Measurements from ENCODE around the gene C2CD4C.

DNA sequence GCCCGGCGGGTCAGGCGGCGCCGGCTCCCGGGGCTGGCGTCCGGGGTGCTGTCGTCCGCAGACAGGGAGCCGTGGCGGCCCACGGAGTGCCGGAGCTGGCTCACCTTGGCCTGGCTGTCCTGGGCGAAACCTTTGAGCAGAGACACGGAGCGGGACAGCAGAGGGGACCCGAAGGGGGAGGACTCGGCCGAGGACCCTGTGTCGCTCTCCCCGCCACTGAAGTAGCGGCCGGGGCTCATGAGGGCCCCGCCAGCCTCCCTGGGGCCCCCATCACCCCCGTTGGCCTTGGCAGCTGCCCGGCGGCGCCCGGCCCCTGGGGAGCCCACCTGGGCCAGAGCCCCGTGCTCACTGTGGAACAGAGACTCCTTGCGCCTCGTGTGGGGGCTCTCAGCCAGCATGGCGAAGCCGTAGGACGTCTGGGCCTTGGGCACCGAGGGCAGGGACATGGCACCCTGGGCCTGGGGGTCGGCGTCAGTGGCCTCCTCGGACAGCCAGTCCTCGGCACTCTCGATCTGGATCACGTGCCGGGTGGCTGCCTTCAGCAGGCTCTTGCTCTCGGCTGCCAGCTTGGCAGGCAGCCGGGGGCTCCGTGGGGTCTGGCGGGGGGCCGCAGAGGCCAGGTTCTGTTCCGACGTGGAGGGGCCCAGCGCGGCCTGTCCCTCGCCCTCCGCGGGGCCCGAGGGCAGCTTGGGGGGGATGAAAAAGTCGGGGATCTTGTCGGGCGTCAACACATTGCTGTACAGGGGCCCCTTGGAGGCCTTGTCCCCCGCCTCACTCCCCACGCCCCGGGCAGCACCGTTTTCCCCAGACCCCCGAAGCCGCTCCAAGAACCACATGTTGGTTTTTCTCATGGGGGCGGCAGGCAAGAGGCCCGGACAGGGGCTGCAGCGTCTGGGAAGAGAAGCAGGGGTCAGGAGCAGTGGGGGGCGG is 1.2 kb downstream of the C2CD4C start:
- TF ChIP-seq, protein P1, sequence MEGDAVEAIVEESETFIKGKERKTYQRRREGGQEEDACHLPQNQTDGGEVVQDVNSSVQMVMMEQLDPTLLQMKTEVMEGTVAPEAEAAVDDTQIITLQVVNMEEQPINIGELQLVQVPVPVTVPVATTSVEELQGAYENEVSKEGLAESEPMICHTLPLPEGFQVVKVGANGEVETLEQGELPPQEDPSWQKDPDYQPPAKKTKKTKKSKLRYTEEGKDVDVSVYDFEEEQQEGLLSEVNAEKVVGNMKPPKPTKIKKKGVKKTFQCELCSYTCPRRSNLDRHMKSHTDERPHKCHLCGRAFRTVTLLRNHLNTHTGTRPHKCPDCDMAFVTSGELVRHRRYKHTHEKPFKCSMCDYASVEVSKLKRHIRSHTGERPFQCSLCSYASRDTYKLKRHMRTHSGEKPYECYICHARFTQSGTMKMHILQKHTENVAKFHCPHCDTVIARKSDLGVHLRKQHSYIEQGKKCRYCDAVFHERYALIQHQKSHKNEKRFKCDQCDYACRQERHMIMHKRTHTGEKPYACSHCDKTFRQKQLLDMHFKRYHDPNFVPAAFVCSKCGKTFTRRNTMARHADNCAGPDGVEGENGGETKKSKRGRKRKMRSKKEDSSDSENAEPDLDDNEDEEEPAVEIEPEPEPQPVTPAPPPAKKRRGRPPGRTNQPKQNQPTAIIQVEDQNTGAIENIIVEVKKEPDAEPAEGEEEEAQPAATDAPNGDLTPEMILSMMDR (conservative IDR thresholded peaks at IDR 0.05; ENCODE audit: low read depth, low read length): no peak
- no peak for TF ChIP-seq EZH2 (IDR thresholded peaks at IDR 0.05; ENCODE audit: low read length, unreplicated experiment)
